GM12878 (cell line): ENCODE measurements around the gene SOCS1. TPM values are rescaled to one million over a fixed set of nuclear protein-coding genes. Genes with fewer than 3 reads are reported as not detected.

Experiments used
- ASH2L ChIP-seq: fragments of 300-600, 200-600 bp; sonication (generic); IDR thresholded peaks from 2 replicates; pipeline ENCODE4 v1.6.1; 2017; ENCODE audit warnings: low read depth, mild to moderate bottlenecking, borderline replicate concordance
- CEBPB ChIP-seq, 2 experiments: fragments of 150-350 bp in 1 of 2; IDR thresholded peaks; 2 replicates each; pipeline ENCODE4 v1.6.1; 2012 to 2014; ENCODE audit warnings: low read depth in 2 of 2, low read length in 2 of 2, borderline replicate concordance in 1 of 2, inconsistent platforms in 1 of 2
- EED ChIP-seq: sonication (generic); IDR thresholded peaks from 2 replicates; pipeline ENCODE4 v1.6.1; 2016; ENCODE audit warnings: antibody characterized with exemption, low read depth
- ESRRA ChIP-seq: IDR thresholded peaks from 2 replicates; pipeline ENCODE4 v1.6.1; 2012; ENCODE audit warnings: mild to moderate bottlenecking, low read length, improper control_type of control experiment
- GABPA ChIP-seq: IDR thresholded peaks from 2 replicates; pipeline ENCODE4 v1.6.1; 2014; ENCODE audit warnings: antibody characterized with exemption, low read depth, mild to moderate bottlenecking, inconsistent platforms
- HCFC1 ChIP-seq: fragments of 150-350 bp; IDR thresholded peaks from 2 replicates; pipeline ENCODE4 v1.6.1; 2014; ENCODE audit warnings: low read length
- NR2C1 ChIP-seq: fragments of 450-650 bp; IDR thresholded peaks from 2 replicates; pipeline ENCODE4 v1.6.1; 2017; ENCODE audit warnings: antibody characterized with exemption, mild to moderate bottlenecking, moderate library complexity
- PAX5 ChIP-seq: IDR thresholded peaks from 2 replicates; pipeline ENCODE4 v1.6.1; 2011; ENCODE audit warnings: low read depth, low read length, borderline replicate concordance
- POLR2AphosphoS2 ChIP-seq: IDR thresholded peaks from 2 replicates; pipeline ENCODE4 v1.6.1; 2011; ENCODE audit warnings: low read depth, mild to moderate bottlenecking, low read length, improper control_type of control experiment, moderate library complexity
- POU2F2 ChIP-seq: IDR thresholded peaks from 3 replicates; pipeline ENCODE4 v1.6.1; 2011; ENCODE audit warnings: low read depth, mild to moderate bottlenecking, low read length, borderline replicate concordance
- TAF1 ChIP-seq: IDR thresholded peaks from 2 replicates; pipeline ENCODE4 v1.6.1; 2011; ENCODE audit warnings: mild to moderate bottlenecking, low read depth, low read length, borderline replicate concordance
- YY1 ChIP-seq: IDR thresholded peaks from 2 replicates; pipeline ENCODE4 v1.6.1; 2011; ENCODE audit warnings: low read depth, mild to moderate bottlenecking, low read length
- ZNF274 ChIP-seq: IDR thresholded peaks from one replicate; pipeline ENCODE4 v1.8.0; 2011; ENCODE audit not compliant: insufficient read length, insufficient read depth
- polyA plus RNA-seq, 11 experiments: library from polyadenylated mRNA; depleted of rRNA in 4 of 11; unstranded in 6 of 11; stranded (reverse) in 5 of 11; fragments of >200 nt; fragmentation: Nextera tagmentation in 4 of 11; fragmentation: Illumina TruSeq in 1 of 11; extraction: Ambion mirVana in 4 of 11; extraction: Trizol in 1 of 11; gene quantifications; 1 replicate in 1 of 11; 2 replicates in 10 of 11; pipeline versions ENCODE4 v1.2.1 to v1.2.3, GENCODE V29; 2011 to 2016; ENCODE audit warnings: inconsistent platforms in 2 of 11, missing spikeins in 2 of 11, low read depth in 1 of 11
- total RNA-seq, 4 experiments: library from RNA; depleted of rRNA in 3 of 4; stranded (reverse); fragments of >200 nt in 3 of 4; fragmentation: Illumina TruSeq in 1 of 4; extraction: Trizol in 1 of 4; gene quantifications; 2 replicates each; pipeline versions ENCODE4 v1.2.1 to v1.2.3, GENCODE V29; 2013 to 2021
- TF ChIP-seq, protein P1 (sequence below), 3 experiments: IDR thresholded peaks in 2 of 3; conservative IDR thresholded peaks in 1 of 3; 2 replicates each; pipeline ENCODE4 v1.5.1; 2011; ENCODE audit warnings: low read depth in 3 of 3, low read length in 3 of 3, mild to moderate bottlenecking in 3 of 3, control low read depth in 2 of 3, moderate library complexity in 2 of 3, inconsistent platforms in 1 of 3, mixed read lengths in 1 of 3; ENCODE audit not compliant: control insufficient read depth in 2 of 3, insufficient read depth in 1 of 3; ENCODE audit errors: extremely low read depth in 1 of 3
- TF ChIP-seq, protein P2 (sequence below): fragments of 450-650 bp; IDR thresholded peaks from 2 replicates; pipeline ENCODE4 v1.6.1; 2017; ENCODE audit warnings: mild to moderate bottlenecking, moderate library complexity
- TF ChIP-seq, protein P3 (sequence below): IDR thresholded peaks from 2 replicates; pipeline ENCODE4 v1.6.1; 2011; ENCODE audit warnings: mild to moderate bottlenecking, low read depth, low read length, moderate library complexity; ENCODE audit not compliant: insufficient replicate concordance
- TF ChIP-seq, protein P4 (sequence below): IDR thresholded peaks from 2 replicates; pipeline ENCODE4 v1.6.1; 2011; ENCODE audit warnings: borderline replicate concordance, low read depth, mild to moderate bottlenecking, moderate library complexity, mixed read lengths, low read length; ENCODE audit not compliant: insufficient read depth; ENCODE audit errors: extremely low read length
- TF ChIP-seq, protein P5 (sequence below): IDR thresholded peaks from 2 replicates; pipeline ENCODE4 v1.6.1; 2012; ENCODE audit warnings: low read depth, low read length, improper control_type of control experiment

SOCS1 gene
- total and polyA plus RNA-seq, 10 of the 15 experiments (the other 5 are each of a cell fraction or from before 2014, with no cell fraction given), result 0.42 to 39.8 (median 11.2) TPM

DNA sequence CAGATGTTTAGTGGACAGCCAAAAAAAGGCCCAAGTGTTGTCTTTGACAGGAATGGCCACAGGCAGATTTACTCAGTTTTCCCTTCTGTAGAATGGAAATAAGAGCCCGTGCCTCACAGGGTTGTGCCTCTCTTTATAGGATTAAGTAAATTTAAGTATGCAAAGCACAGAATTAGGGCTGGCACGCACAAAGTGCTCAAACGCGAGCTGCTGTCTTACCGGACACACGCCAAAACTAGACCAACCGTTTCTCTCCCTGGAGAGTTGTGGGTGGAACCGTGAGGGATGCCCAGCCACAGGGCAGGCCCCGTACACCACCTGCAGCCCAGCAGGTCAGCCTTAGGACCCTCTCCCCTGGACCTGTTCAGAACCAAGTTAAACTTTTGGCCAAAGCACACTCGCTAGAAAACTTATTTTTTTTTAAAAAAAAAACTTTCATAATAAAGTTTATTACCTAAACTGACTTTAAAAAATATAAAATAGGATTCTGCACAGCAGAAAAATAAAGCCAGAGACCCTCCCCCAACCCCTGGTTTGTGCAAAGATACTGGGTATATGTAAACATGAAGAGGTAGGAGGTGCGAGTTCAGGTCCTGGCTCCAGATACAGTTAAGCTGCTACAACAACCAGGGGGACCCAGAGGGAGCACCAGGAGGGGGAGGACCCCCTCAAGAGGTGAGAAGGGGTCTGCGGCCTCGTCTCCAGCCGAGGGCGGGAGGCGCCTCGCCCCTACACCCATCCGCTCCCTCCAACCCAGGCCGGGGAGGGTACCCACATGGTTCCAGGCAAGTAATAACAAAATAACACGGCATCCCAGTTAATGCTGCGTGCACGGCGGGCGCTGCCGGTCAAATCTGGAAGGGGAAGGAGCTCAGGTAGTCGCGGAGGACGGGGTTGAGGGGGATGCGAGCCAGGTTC lies 1.8 kb downstream of the SOCS1 start (continued):
- TF ChIP-seq, protein P1, sequence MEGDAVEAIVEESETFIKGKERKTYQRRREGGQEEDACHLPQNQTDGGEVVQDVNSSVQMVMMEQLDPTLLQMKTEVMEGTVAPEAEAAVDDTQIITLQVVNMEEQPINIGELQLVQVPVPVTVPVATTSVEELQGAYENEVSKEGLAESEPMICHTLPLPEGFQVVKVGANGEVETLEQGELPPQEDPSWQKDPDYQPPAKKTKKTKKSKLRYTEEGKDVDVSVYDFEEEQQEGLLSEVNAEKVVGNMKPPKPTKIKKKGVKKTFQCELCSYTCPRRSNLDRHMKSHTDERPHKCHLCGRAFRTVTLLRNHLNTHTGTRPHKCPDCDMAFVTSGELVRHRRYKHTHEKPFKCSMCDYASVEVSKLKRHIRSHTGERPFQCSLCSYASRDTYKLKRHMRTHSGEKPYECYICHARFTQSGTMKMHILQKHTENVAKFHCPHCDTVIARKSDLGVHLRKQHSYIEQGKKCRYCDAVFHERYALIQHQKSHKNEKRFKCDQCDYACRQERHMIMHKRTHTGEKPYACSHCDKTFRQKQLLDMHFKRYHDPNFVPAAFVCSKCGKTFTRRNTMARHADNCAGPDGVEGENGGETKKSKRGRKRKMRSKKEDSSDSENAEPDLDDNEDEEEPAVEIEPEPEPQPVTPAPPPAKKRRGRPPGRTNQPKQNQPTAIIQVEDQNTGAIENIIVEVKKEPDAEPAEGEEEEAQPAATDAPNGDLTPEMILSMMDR (IDR thresholded peaks at IDR 0.05 in 2 of 3, conservative IDR thresholded peaks at IDR 0.05 in 1 of 3; ENCODE audit: control insufficient read depth in 2 of 3, extremely low read depth in 1 of 3, insufficient read depth in 1 of 3, low read depth in 3 of 3, low read length in 3 of 3), result no peak
- TF ChIP-seq NR2C1 (no peak), ESRRA (no peak), POLR2AphosphoS2 (peak; percentile 8), EED (no peak), ZNF274 (no peak), CEBPB (IDR thresholded peaks at IDR 0.05; ENCODE audit: borderline replicate concordance in 1 of 2, low read depth in 2 of 2, low read length in 2 of 2) (no peak), TAF1 (no peak), POU2F2 (peak; percentile 37; the same call in 1 of the 3 replicates), ASH2L (no peak), GABPA (no peak), PAX5 (peak; percentile 52; the same call in 1 of the 2 replicates), YY1 (no peak), HCFC1 (no peak)
- TF ChIP-seq, protein P2, sequence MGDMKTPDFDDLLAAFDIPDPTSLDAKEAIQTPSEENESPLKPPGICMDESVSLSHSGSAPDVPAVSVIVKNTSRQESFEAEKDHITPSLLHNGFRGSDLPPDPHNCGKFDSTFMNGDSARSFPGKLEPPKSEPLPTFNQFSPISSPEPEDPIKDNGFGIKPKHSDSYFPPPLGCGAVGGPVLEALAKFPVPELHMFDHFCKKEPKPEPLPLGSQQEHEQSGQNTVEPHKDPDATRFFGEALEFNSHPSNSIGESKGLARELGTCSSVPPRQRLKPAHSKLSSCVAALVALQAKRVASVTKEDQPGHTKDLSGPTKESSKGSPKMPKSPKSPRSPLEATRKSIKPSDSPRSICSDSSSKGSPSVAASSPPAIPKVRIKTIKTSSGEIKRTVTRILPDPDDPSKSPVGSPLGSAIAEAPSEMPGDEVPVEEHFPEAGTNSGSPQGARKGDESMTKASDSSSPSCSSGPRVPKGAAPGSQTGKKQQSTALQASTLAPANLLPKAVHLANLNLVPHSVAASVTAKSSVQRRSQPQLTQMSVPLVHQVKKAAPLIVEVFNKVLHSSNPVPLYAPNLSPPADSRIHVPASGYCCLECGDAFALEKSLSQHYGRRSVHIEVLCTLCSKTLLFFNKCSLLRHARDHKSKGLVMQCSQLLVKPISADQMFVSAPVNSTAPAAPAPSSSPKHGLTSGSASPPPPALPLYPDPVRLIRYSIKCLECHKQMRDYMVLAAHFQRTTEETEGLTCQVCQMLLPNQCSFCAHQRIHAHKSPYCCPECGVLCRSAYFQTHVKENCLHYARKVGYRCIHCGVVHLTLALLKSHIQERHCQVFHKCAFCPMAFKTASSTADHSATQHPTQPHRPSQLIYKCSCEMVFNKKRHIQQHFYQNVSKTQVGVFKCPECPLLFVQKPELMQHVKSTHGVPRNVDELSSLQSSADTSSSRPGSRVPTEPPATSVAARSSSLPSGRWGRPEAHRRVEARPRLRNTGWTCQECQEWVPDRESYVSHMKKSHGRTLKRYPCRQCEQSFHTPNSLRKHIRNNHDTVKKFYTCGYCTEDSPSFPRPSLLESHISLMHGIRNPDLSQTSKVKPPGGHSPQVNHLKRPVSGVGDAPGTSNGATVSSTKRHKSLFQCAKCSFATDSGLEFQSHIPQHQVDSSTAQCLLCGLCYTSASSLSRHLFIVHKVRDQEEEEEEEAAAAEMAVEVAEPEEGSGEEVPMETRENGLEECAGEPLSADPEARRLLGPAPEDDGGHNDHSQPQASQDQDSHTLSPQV, result no peak
- TF ChIP-seq, protein P3, sequence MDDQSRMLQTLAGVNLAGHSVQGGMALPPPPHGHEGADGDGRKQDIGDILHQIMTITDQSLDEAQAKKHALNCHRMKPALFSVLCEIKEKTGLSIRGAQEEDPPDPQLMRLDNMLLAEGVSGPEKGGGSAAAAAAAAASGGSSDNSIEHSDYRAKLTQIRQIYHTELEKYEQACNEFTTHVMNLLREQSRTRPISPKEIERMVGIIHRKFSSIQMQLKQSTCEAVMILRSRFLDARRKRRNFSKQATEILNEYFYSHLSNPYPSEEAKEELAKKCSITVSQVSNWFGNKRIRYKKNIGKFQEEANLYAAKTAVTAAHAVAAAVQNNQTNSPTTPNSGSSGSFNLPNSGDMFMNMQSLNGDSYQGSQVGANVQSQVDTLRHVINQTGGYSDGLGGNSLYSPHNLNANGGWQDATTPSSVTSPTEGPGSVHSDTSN, result no peak
- TF ChIP-seq, protein P4, sequence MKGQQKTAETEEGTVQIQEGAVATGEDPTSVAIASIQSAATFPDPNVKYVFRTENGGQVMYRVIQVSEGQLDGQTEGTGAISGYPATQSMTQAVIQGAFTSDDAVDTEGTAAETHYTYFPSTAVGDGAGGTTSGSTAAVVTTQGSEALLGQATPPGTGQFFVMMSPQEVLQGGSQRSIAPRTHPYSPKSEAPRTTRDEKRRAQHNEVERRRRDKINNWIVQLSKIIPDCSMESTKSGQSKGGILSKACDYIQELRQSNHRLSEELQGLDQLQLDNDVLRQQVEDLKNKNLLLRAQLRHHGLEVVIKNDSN, result no peak
- TF ChIP-seq, protein P5, sequence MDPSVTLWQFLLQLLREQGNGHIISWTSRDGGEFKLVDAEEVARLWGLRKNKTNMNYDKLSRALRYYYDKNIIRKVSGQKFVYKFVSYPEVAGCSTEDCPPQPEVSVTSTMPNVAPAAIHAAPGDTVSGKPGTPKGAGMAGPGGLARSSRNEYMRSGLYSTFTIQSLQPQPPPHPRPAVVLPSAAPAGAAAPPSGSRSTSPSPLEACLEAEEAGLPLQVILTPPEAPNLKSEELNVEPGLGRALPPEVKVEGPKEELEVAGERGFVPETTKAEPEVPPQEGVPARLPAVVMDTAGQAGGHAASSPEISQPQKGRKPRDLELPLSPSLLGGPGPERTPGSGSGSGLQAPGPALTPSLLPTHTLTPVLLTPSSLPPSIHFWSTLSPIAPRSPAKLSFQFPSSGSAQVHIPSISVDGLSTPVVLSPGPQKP, result no peak
